NCI-H2107 treated with DMSO at 0.1 percent for 48 hours (cell line): ENCODE measurements around the gene DOK7.
A peak's percentile ranks its signal among the peaks of the same experiment; 100 is the strongest.
"Not testable (repeated sequence)": the region's sequence is repeated elsewhere in the genome, so short reads cannot be mapped to it uniquely, and the experiment has no call there.

ENCODE experiments used
- DNase-seq: peaks from one replicate; lab custom pipeline; 2025; ENCODE audit not compliant: unreplicated experiment; lab: John Stamatoyannopoulos, UW

DOK7 gene

GRCh38 chr4:3531318-3531878 lies 68.3 kb downstream of the DOK7 start:
- DNase-seq: no peak

- DNase-seq: peak; percentile 42
Measured at GRCh38 chr4:3531879-3532750, 69.0 kb downstream of the DOK7 start, which contains the start of gene LRPAP1. TSS of gene LRPAP1 (minus strand) at chr4:3532422. CDS start at chr4:3532412, 10 bp downstream.

- no peak for DNase-seq
Measured at GRCh38 chr4:3532751-3533422, 69.8 kb downstream of the DOK7 start.

GRCh38 chr4:3533423-3533820 lies 70.3 kb downstream of the DOK7 start:
- DNase-seq: no peak

- DNase-seq: not testable (repeated sequence)
Measured at GRCh38 chr4:3535812-3536211, 72.7 kb downstream of the DOK7 start.

- DNase-seq: not testable (repeated sequence)
Measured at GRCh38 chr4:3538906-3539305, 75.8 kb downstream of the DOK7 start.

- not testable (repeated sequence) for DNase-seq
Measured at GRCh38 chr4:3543415-3543814, 80.3 kb downstream of the DOK7 start.
